IMR-90 (cell line): ENCODE measurements around the gene SH3BP5. TPM values are rescaled to one million over a fixed set of nuclear protein-coding genes. Genes with fewer than 3 reads are reported as not detected.

ENCODE experiments used
- ATAC-seq: fragments of 200-7000 bp; cut with Tn5 transposase; 2 replicates; pipeline ENCODE4 v1.9.1; 2020; ENCODE audit warnings: low read depth, mild to moderate bottlenecking, moderate library complexity
- BruUV-seq: library from RNA; stranded (reverse); fragments of 400-500 nt; replicated peaks from 2 replicates; lab custom pipeline; 2021; lab: Mats Ljungman, UMichigan
- CTCF ChIA-PET: fragments of 300-600 bp; formaldehyde crosslinking; extraction: SDS; loops from one replicate; lab custom pipeline; 2021; ENCODE audit warnings: antibody characterized with exemption; lab: Yijun Ruan, JAX
- POLR2A ChIA-PET: fragments of 300-600 bp; sonication (Branson Sonifier 250); formaldehyde crosslinking; loops from one replicate; lab custom pipeline; 2022; ENCODE audit warnings: antibody characterized with exemption; ENCODE audit not compliant: unreplicated experiment; lab: Charles Lee
- DNase-seq: peaks from one replicate; pipeline ENCODE4 v3.0.0; 2013
- H2AFZ ChIP-seq: replicated peaks from 2 replicates; pipeline ENCODE3; 2013; ENCODE audit warnings: low read length, mild to moderate bottlenecking; ENCODE audit not compliant: poor library complexity
- H2AK5ac ChIP-seq: 2 replicates; pipeline ENCODE4 v1.6.1; 2013; ENCODE audit warnings: low read depth, low read length, inconsistent platforms
- H2AK9ac ChIP-seq: replicated peaks from 2 replicates; pipeline ENCODE3; 2013; ENCODE audit warnings: mild to moderate bottlenecking, low read depth, low read length, moderate library complexity; ENCODE audit not compliant: poor library complexity
- H2BK120ac ChIP-seq: 2 replicates; pipeline ENCODE4 v1.6.1; 2013; ENCODE audit warnings: low read depth, low read length, inconsistent platforms
- H2BK15ac ChIP-seq: 3 replicates; pipeline ENCODE4 v1.6.1; 2013; ENCODE audit warnings: low read depth, low read length, inconsistent platforms
- H2BK20ac ChIP-seq: 2 replicates; pipeline ENCODE4 v1.6.1; 2013; ENCODE audit warnings: low read depth, mild to moderate bottlenecking, inconsistent platforms, low read length, moderate library complexity
- H2BK5ac ChIP-seq: 2 replicates; pipeline ENCODE4 v1.6.1; 2013; ENCODE audit warnings: mild to moderate bottlenecking, low read depth, low read length, inconsistent platforms; ENCODE audit not compliant: poor library complexity, severe bottlenecking
- H3K14ac ChIP-seq: replicated peaks from 2 replicates; pipeline ENCODE4 v1.6.1; 2013; ENCODE audit warnings: low read depth, low read length, inconsistent platforms
- H3K18ac ChIP-seq: 2 replicates; pipeline ENCODE4 v1.6.1; 2013; ENCODE audit warnings: low read depth, low read length, control low read depth
- H3K23ac ChIP-seq: 2 replicates; pipeline ENCODE4 v1.6.1; 2013; ENCODE audit warnings: low read depth, low read length, inconsistent platforms
- H3K27ac ChIP-seq: 2 replicates; pipeline ENCODE4 v1.5.1; 2013; ENCODE audit warnings: mild to moderate bottlenecking, control low read depth, low read length; ENCODE audit not compliant: insufficient read depth
- H3K27me3 ChIP-seq: 2 replicates; pipeline ENCODE4 v1.6.1; 2013; ENCODE audit warnings: low read length; ENCODE audit not compliant: control insufficient read depth, insufficient read depth
- H3K36me3 ChIP-seq: 2 replicates; pipeline ENCODE4 v1.6.1; 2013; ENCODE audit warnings: low read length, mixed read lengths; ENCODE audit not compliant: control insufficient read depth, insufficient read depth
- H3K4ac ChIP-seq: 2 replicates; pipeline ENCODE4 v1.6.1; 2013; ENCODE audit warnings: low read depth, low read length, inconsistent platforms
- H3K4me1 ChIP-seq: 2 replicates; pipeline ENCODE4 v1.6.1; 2013; ENCODE audit warnings: low read length, mixed read lengths; ENCODE audit not compliant: control insufficient read depth, insufficient read depth
- H3K4me2 ChIP-seq: 2 replicates; pipeline ENCODE4 v1.6.1; 2013; ENCODE audit warnings: low read depth, mild to moderate bottlenecking, control low read depth, low read length, moderate library complexity
- H3K4me3 ChIP-seq: 2 replicates; pipeline ENCODE4 v1.5.1; 2013; ENCODE audit warnings: low read depth, mild to moderate bottlenecking, control low read depth, low read length, moderate library complexity; ENCODE audit not compliant: insufficient read depth
- H3K56ac ChIP-seq: 2 replicates; pipeline ENCODE4 v1.6.1; 2013; ENCODE audit warnings: low read length, inconsistent platforms; ENCODE audit not compliant: insufficient read depth; ENCODE audit errors: extremely low read depth
- H3K79me1 ChIP-seq, 2 experiments: 2 replicates each; pipeline ENCODE4 v1.6.1; 2013; ENCODE audit warnings: low read length in 2 of 2, inconsistent platforms in 1 of 2, low read depth in 1 of 2
- H3K9ac ChIP-seq: 2 replicates; pipeline ENCODE4 v1.6.1; 2013; ENCODE audit warnings: low read depth, low read length, control low read depth
- H3K9me1 ChIP-seq: 2 replicates; pipeline ENCODE4 v1.6.1; 2013; ENCODE audit warnings: low read length, inconsistent platforms; ENCODE audit not compliant: insufficient read depth
- H3K9me3 ChIP-seq: 2 replicates; pipeline ENCODE4 v1.6.1; 2013; ENCODE audit warnings: low read length; ENCODE audit not compliant: control insufficient read depth, insufficient read depth
- H4K20me1 ChIP-seq: 2 replicates; pipeline ENCODE4 v1.6.1; 2013; ENCODE audit warnings: low read length, inconsistent platforms; ENCODE audit not compliant: insufficient read depth
- H4K5ac ChIP-seq: 2 replicates; pipeline ENCODE4 v1.6.1; 2013; ENCODE audit warnings: mild to moderate bottlenecking, low read depth, low read length, control low read depth
- H4K8ac ChIP-seq, 2 experiments: 2 replicates each; pipeline ENCODE4 v1.6.1; 2013; ENCODE audit warnings: low read depth in 2 of 2, low read length in 2 of 2, control low read depth in 1 of 2, inconsistent platforms in 1 of 2
- H4K91ac ChIP-seq: 2 replicates; pipeline ENCODE4 v1.6.1; 2013; ENCODE audit warnings: low read depth, low read length, inconsistent platforms; ENCODE audit not compliant: insufficient read depth
- BHLHE40 ChIP-seq: fragments of 150-350 bp; IDR thresholded peaks from 2 replicates; pipeline ENCODE4 v1.6.1; 2016; ENCODE audit warnings: mild to moderate bottlenecking, low read depth, low read length
- CEBPB ChIP-seq: IDR thresholded peaks from 2 replicates; pipeline ENCODE4 v1.6.1; 2012; ENCODE audit warnings: low read depth, low read length, improper control_type of control experiment
- CHD1 ChIP-seq: IDR thresholded peaks from 2 replicates; pipeline ENCODE4 v1.6.1; 2012; ENCODE audit warnings: low read depth, low read length, improper control_type of control experiment
- FOS ChIP-seq: fragments of 150-350 bp; IDR thresholded peaks from 2 replicates; pipeline ENCODE4 v1.6.1; 2016; ENCODE audit warnings: low read depth, low read length
- MAFK ChIP-seq: IDR thresholded peaks from 2 replicates; pipeline ENCODE4 v1.6.1; 2012; ENCODE audit warnings: low read depth, low read length, improper control_type of control experiment
- MAZ ChIP-seq: IDR thresholded peaks from 2 replicates; pipeline ENCODE4 v1.6.1; 2012; ENCODE audit warnings: low read depth, mild to moderate bottlenecking, low read length, improper control_type of control experiment, moderate library complexity, borderline replicate concordance
- MXI1 ChIP-seq: IDR thresholded peaks from 2 replicates; pipeline ENCODE4 v1.6.1; 2012; ENCODE audit warnings: low read depth, mild to moderate bottlenecking, low read length, moderate library complexity, borderline replicate concordance
- NFE2L2 ChIP-seq: fragments of 150-350 bp; IDR thresholded peaks from 2 replicates; pipeline ENCODE4 v1.6.1; 2016; ENCODE audit warnings: low read depth, mild to moderate bottlenecking, low read length
- POLR2A ChIP-seq: IDR thresholded peaks from 2 replicates; pipeline ENCODE4 v1.6.1; 2012; ENCODE audit warnings: mild to moderate bottlenecking, low read depth, low read length
- RAD21 ChIP-seq: IDR thresholded peaks from 2 replicates; pipeline ENCODE4 v1.6.1; 2012; ENCODE audit warnings: low read length, improper control_type of control experiment
- RCOR1 ChIP-seq: IDR thresholded peaks from 2 replicates; pipeline ENCODE4 v1.6.1; 2012; ENCODE audit warnings: mild to moderate bottlenecking, low read length, improper control_type of control experiment; ENCODE audit not compliant: insufficient replicate concordance
- RFX5 ChIP-seq: IDR thresholded peaks from 2 replicates; pipeline ENCODE4 v1.8.0; 2012; ENCODE audit warnings: low read depth, mild to moderate bottlenecking, low read length, moderate library complexity
- SMC3 ChIP-seq: fragments of 150-350 bp; IDR thresholded peaks from 2 replicates; pipeline ENCODE4 v1.6.1; 2016; ENCODE audit warnings: low read depth, mild to moderate bottlenecking, antibody characterized with exemption, low read length, moderate library complexity
- dilution Hi-C: fragments of 300-500 bp; cut with HindIII; formaldehyde crosslinking; loops from one replicate; pipeline ENCODE4 v1.14.3; 2018; ENCODE audit warnings: low sequenced_read_pairs; ENCODE audit not compliant: unreplicated experiment
- in situ Hi-C: fragments of 300-500 bp; cut with MboI; formaldehyde crosslinking; loops from 3 replicates; pipeline ENCODE4 v1.14.3; 2019; ENCODE audit warnings: low sequenced_read_pairs, inconsistent platforms, mixed read lengths
- intact Hi-C: fragments of 100-400 bp; cut with micrococcal nuclease; formaldehyde crosslinking; loops from 2 replicates; pipeline ENCODE4 v1.10.0; 2022
- polyA plus RNA-seq, 3 experiments: library from polyadenylated mRNA; depleted of rRNA; stranded (reverse); fragments of >200 nt; gene quantifications; 2 replicates each; pipeline ENCODE4 v1.2.3, GENCODE V29; 2012; ENCODE audit warnings: low replicate concordance in 1 of 3
- total RNA-seq: library from RNA; depleted of rRNA; stranded (reverse); fragments of >200 nt; gene quantifications from 2 replicates; pipeline ENCODE4 v1.2.3, GENCODE V29; 2012
- TF ChIP-seq, protein P1 (sequence below): fragments of 150-350 bp; IDR thresholded peaks from 2 replicates; pipeline ENCODE4 v1.6.1; 2016; ENCODE audit warnings: low read depth, mild to moderate bottlenecking, low read length, moderate library complexity, borderline replicate concordance
- TF ChIP-seq, protein P2 (sequence below): conservative IDR thresholded peaks from 2 replicates; pipeline ENCODE4 v1.5.1; 2012; ENCODE audit warnings: mild to moderate bottlenecking, low read depth, low read length, improper control_type of control experiment
- TF ChIP-seq, protein P3 (sequence below): fragments of 150-350 bp; IDR thresholded peaks from 2 replicates; pipeline ENCODE4 v1.6.1; 2017; ENCODE audit warnings: mild to moderate bottlenecking, antibody characterized with exemption, low read length, low read depth

Gene SH3BP5
- total and polyA plus RNA-seq, 2 of the 4 experiments (the other 2 are of a cell fraction) = 14.0 to 23.5 TPM

DNA sequence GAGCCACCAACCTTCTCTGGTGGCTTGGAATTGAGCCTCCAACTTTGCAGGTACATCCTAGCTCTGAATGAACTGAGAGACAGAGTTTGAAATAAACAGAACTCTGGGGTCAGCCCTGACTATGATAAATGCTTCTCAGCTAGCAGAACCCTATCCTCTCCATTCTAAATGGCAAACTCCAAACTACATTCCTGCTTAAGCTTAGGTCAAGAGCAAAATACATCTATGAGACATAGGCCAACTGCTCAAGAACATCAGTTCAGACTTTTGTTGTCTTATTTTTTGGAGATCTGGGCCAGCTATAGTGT lies 1.5 kb upstream of the SH3BP5 start:
- Histone ChIP-seq H3K36me3 (no peaks in the 10 kb centered on the region), H3K27ac (no peak overlapping the region), H3K27me3 (no peaks in the 10 kb centered on the region), H2BK15ac (no peak overlapping the region), H3K4me1 (peaks cover 8% of the 10 kb centered on the region; the same call in 1 of the 2 replicates), H3K23ac (no peak overlapping the region), H3K56ac (no peak overlapping the region), H3K18ac (no peak overlapping the region), H3K9me1 (peaks cover 7% of the 10 kb centered on the region; the same call in 1 of the 2 replicates), H3K14ac (no peak overlapping the region), H2AFZ (no peak overlapping the region), H2BK20ac (no peak overlapping the region), H4K91ac (no peak overlapping the region), H2AK5ac (no peak overlapping the region), H4K8ac (no peak overlapping the region), H3K79me1 (peaks cover 0 to 3% of the 10 kb centered on the region in 2 experiments; a peak in 1 of 4 replicates), H3K9me3 (no peaks in the 10 kb centered on the region), H3K4me2 (no peak overlapping the region), H2BK120ac (no peak overlapping the region), H2BK5ac (no peak overlapping the region), H4K5ac (no peak overlapping the region), H4K20me1 (no peaks in the 10 kb centered on the region), H2AK9ac (no peak overlapping the region), H3K4ac (no peak overlapping the region), H3K9ac (no peak overlapping the region), H3K4me3 (no peak overlapping the region)
- in situ Hi-C loops = loop anchor here (5.0 kb wide), 1 partner anchor 67 kb away; no protein-coding TSS in a partner anchor
- intact Hi-C loops = loop anchor here (2.0 to 5.0 kb wide), 2 partner anchors 45 to 127 kb away; partner anchors contain the start of gene CAPN7
- POLR2A ChIA-PET = no interaction called here
- BruUV-seq = no TSS peak
- DNase-seq = no peak
- TF ChIP-seq RAD21 (no peak), FOS (no peak), MAZ (no peak), MAFK (no peak), RCOR1 (no peak), NFE2L2 (no peak), RFX5 (no peak), BHLHE40 (no peak), POLR2A (no peak), SMC3 (no peak), MXI1 (no peak), CHD1 (no peak), CEBPB (no peak)
- TF ChIP-seq, protein P1, sequence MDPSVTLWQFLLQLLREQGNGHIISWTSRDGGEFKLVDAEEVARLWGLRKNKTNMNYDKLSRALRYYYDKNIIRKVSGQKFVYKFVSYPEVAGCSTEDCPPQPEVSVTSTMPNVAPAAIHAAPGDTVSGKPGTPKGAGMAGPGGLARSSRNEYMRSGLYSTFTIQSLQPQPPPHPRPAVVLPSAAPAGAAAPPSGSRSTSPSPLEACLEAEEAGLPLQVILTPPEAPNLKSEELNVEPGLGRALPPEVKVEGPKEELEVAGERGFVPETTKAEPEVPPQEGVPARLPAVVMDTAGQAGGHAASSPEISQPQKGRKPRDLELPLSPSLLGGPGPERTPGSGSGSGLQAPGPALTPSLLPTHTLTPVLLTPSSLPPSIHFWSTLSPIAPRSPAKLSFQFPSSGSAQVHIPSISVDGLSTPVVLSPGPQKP = no peak
- TF ChIP-seq, protein P2, sequence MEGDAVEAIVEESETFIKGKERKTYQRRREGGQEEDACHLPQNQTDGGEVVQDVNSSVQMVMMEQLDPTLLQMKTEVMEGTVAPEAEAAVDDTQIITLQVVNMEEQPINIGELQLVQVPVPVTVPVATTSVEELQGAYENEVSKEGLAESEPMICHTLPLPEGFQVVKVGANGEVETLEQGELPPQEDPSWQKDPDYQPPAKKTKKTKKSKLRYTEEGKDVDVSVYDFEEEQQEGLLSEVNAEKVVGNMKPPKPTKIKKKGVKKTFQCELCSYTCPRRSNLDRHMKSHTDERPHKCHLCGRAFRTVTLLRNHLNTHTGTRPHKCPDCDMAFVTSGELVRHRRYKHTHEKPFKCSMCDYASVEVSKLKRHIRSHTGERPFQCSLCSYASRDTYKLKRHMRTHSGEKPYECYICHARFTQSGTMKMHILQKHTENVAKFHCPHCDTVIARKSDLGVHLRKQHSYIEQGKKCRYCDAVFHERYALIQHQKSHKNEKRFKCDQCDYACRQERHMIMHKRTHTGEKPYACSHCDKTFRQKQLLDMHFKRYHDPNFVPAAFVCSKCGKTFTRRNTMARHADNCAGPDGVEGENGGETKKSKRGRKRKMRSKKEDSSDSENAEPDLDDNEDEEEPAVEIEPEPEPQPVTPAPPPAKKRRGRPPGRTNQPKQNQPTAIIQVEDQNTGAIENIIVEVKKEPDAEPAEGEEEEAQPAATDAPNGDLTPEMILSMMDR = no peak
- TF ChIP-seq, protein P3, sequence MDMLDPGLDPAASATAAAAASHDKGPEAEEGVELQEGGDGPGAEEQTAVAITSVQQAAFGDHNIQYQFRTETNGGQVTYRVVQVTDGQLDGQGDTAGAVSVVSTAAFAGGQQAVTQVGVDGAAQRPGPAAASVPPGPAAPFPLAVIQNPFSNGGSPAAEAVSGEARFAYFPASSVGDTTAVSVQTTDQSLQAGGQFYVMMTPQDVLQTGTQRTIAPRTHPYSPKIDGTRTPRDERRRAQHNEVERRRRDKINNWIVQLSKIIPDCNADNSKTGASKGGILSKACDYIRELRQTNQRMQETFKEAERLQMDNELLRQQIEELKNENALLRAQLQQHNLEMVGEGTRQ = no peak
- dilution Hi-C loops = no loop called here
- ATAC-seq = no peak
- CTCF ChIA-PET = interaction anchor here (1.8 kb wide), 1 partner anchor 66 kb away, joined by 5 read pairs; no protein-coding TSS in a partner anchor
